GM18511 (cell line): ENCODE results near the gene CLIP3.
A peak's percentile ranks its signal among the peaks of the same experiment; 100 is the strongest.
"Not testable (repeated sequence)": the region's sequence is repeated elsewhere in the genome, so short reads cannot be mapped to it uniquely, and the experiment has no call there.

Experiments
- ATAC-seq: cut with Tn5 transposase; IDR thresholded peaks from one replicate; pipeline ENCODE4 v1.9.1; 2021; ENCODE audit warnings: mild to moderate bottlenecking, moderate library complexity; ENCODE audit not compliant: unreplicated experiment

CLIP3 gene

GRCh38 chr19:36032251-36033104 is at the start of gene CLIP3:
TSS of gene CLIP3 (minus strand) at chr19:36032873. CDS start at chr19:36032357, 516 bp downstream.
- ATAC-seq = no peak

- ATAC-seq = no peak
Observed at GRCh38 chr19:36081894-36082293, 49.2 kb upstream of the CLIP3 start.

GRCh38 chr19:36081385-36081784 is 48.7 kb upstream of the CLIP3 start:
- ATAC-seq = no peak

- no peak for ATAC-seq
Observed at GRCh38 chr19:36079389-36079945, 46.8 kb upstream of the CLIP3 start.

- ATAC-seq = no peak
Observed at GRCh38 chr19:36073121-36073876, 40.6 kb upstream of the CLIP3 start.

GRCh38 chr19:36072081-36072480 is 39.4 kb upstream of the CLIP3 start:
- no peak for ATAC-seq

GRCh38 chr19:36068810-36069499 is 36.3 kb upstream of the CLIP3 start:
- not testable (repeated sequence) for ATAC-seq

- ATAC-seq = no peak
Observed at GRCh38 chr19:36067681-36068080, 35.0 kb upstream of the CLIP3 start.

GRCh38 chr19:36064826-36065225 is 32.2 kb upstream of the CLIP3 start:
- ATAC-seq = no peak

GRCh38 chr19:36061367-36061766 is 28.7 kb upstream of the CLIP3 start:
- no peak for ATAC-seq

GRCh38 chr19:36060430-36060829 is 27.8 kb upstream of the CLIP3 start:
- no peak for ATAC-seq

GRCh38 chr19:36059180-36059910 is 26.7 kb upstream of the CLIP3 start:
- ATAC-seq = no peak

GRCh38 chr19:36058481-36059179 is 26.0 kb upstream of the CLIP3 start:
- ATAC-seq = no peak

GRCh38 chr19:36054733-36055686 is 22.3 kb upstream of the CLIP3 start, which contains the start of gene WDR62:
TSS of gene WDR62 (plus strand) at chr19:36054897. CDS start at chr19:36054972, 75 bp downstream.
- ATAC-seq = peak; percentile 75

- ATAC-seq = peak; percentile 85
Observed at GRCh38 chr19:36054119-36054732, 21.6 kb upstream of the CLIP3 start, which contains the start of gene THAP8. TSS of gene THAP8 (minus strand) at chr19:36054285. CDS start at chr19:36054217, 68 bp downstream.

- ATAC-seq = no peak
Observed at GRCh38 chr19:36051637-36052036, 19.0 kb upstream of the CLIP3 start.

- no peak for ATAC-seq
Observed at GRCh38 chr19:36051236-36051635, 18.6 kb upstream of the CLIP3 start.

- no peak for ATAC-seq
Observed at GRCh38 chr19:36049080-36049698, 16.5 kb upstream of the CLIP3 start.
